Bronchial epithelial cell (primary cell): ENCODE results near the gene DAAM2. TPM values are rescaled to one million over a fixed set of nuclear protein-coding genes. Genes with fewer than 3 reads are reported as not detected.

Experiments
- DNase-seq: peaks from one replicate; pipeline ENCODE4 v3.0.0-alpha.2; 2010; ENCODE audit warnings: low read depth
- FAIRE-seq: peaks from 2 replicates; lab custom pipeline; 2011; peaks lifted over from hg19 to GRCh38; lab: Jason Lieb, UNC
- H3K27me3 ChIP-seq: 2 replicates; pipeline ENCODE4 v1.5.1; 2011; ENCODE audit warnings: low read length; ENCODE audit not compliant: control insufficient read depth, insufficient read depth
- H3K36me3 ChIP-seq: 2 replicates; pipeline ENCODE4 v1.5.1; 2011; ENCODE audit warnings: low read length; ENCODE audit not compliant: control insufficient read depth, insufficient read depth
- H3K4me3 ChIP-seq: 2 replicates; pipeline ENCODE4 v1.5.1; 2011; ENCODE audit warnings: mild to moderate bottlenecking, low read depth, low read length, control low read depth
- total RNA-seq: library from RNA; depleted of rRNA; stranded (reverse); fragments of >200 nt; gene quantifications from 2 replicates; pipeline ENCODE4 v1.2.1, GENCODE V29; 2014
- TF ChIP-seq, protein P1 (sequence below): IDR thresholded peaks from 2 replicates; pipeline ENCODE4 v1.5.1; 2011; ENCODE audit warnings: mild to moderate bottlenecking, moderate library complexity, low read length, control low read depth, inconsistent platforms; ENCODE audit not compliant: insufficient read depth, severe bottlenecking

DAAM2 gene
- total RNA-seq, 1 donor from 2014 or later = under 0.01 TPM

DNA sequence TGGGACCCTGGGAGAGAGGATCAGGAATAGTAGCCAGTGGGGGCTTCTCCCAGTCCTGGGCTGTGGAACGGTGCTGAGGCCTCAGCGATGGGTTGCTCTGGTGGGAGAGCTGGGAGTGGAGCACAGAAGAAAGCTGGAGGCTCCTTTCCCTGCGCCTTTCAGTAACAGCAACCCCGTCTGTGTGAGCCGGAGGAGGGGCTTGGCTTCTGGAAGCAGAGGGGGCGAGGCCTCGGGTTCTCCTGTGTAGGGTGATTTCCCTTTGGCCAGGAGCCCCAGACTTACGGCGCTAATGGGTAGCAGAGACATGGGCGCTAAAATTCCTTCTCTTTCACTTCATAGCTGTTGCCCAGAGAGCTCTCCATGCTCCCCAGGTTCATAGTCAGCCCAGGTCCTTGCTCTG, 55.0 kb downstream of the DAAM2 start:
- TF ChIP-seq, protein P1, sequence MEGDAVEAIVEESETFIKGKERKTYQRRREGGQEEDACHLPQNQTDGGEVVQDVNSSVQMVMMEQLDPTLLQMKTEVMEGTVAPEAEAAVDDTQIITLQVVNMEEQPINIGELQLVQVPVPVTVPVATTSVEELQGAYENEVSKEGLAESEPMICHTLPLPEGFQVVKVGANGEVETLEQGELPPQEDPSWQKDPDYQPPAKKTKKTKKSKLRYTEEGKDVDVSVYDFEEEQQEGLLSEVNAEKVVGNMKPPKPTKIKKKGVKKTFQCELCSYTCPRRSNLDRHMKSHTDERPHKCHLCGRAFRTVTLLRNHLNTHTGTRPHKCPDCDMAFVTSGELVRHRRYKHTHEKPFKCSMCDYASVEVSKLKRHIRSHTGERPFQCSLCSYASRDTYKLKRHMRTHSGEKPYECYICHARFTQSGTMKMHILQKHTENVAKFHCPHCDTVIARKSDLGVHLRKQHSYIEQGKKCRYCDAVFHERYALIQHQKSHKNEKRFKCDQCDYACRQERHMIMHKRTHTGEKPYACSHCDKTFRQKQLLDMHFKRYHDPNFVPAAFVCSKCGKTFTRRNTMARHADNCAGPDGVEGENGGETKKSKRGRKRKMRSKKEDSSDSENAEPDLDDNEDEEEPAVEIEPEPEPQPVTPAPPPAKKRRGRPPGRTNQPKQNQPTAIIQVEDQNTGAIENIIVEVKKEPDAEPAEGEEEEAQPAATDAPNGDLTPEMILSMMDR = no peak
- Histone ChIP-seq H3K4me3 (no peak overlapping the region), H3K36me3 (no peaks in the 10 kb centered on the region), H3K27me3 (no peaks in the 10 kb centered on the region)
- FAIRE-seq = no peak
- no peak for DNase-seq

DNA sequence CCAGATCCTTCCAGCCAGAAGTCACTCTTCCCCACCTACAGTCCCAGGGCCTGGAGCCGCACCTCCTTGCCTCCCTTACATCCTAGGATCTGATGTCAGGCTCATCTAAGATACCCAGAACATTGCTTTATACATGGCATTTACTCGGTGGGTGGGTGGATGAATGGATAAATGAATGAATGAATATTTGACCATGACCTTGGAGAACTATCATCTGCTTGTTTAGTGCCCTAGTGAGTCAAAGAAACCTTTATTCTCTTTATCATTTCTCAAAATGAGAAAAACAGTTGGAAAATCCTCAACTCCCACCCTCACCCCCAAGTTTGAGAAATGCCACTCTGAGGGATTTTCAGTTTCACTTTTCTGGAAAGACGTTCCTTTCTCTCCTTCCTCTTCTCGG, 56.0 kb downstream of the DAAM2 start:
- DNase-seq (no peak), FAIRE-seq (no peak)
- Histone ChIP-seq H3K36me3 (no peaks in the 10 kb centered on the region), H3K4me3 (no peak overlapping the region), H3K27me3 (no peaks in the 10 kb centered on the region)
- TF ChIP-seq, protein P1 = no peak

DNA sequence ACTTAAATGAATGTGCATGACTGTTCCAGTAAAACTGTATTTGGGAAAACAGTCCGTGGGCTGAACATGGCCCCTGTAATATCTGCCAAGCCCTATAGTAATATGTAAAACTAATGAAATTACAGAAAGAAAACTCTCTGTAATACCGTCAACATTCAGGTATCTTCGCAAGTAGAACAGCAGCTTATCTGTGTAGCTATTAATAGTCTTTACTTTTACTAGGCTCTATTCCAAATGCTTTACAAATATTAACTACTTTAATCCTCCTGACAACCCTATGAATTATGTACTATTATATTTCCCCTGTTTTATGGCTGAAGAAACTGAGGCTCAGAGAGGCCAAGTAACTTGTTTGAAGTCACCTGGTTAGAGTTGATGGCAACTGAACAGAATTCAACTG, 57.1 kb downstream of the DAAM2 start:
- Histone ChIP-seq H3K4me3 (no peak overlapping the region), H3K36me3 (no peaks in the 10 kb centered on the region), H3K27me3 (no peaks in the 10 kb centered on the region)
- FAIRE-seq (no peak), DNase-seq (no peak)
- TF ChIP-seq, protein P1 = no peak

DNA sequence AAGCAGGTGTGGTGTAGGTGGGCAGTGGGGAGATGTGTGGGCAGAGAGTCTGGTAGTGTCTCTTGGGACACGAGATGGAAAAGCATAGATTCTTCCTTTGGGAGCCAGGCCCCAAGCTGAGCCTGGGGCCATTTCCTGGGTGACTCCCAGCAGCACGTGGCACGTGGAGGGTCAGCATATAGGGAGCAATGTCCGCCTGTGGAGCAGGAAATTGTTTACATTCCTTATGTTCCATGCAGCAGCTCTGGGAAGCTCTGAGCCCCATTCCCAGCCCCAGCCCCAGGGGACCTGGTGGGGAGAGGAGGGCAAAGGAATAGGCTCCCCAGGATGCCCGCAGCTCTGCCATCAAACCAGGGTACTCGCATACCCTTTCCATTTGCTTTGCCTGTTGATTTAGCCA, 57.6 kb downstream of the DAAM2 start:
- Histone ChIP-seq H3K27me3 (no peaks in the 10 kb centered on the region), H3K36me3 (no peaks in the 10 kb centered on the region), H3K4me3 (no peak overlapping the region)
- TF ChIP-seq, protein P1 = no peak
- FAIRE-seq = no peak
- no peak for DNase-seq

DNA sequence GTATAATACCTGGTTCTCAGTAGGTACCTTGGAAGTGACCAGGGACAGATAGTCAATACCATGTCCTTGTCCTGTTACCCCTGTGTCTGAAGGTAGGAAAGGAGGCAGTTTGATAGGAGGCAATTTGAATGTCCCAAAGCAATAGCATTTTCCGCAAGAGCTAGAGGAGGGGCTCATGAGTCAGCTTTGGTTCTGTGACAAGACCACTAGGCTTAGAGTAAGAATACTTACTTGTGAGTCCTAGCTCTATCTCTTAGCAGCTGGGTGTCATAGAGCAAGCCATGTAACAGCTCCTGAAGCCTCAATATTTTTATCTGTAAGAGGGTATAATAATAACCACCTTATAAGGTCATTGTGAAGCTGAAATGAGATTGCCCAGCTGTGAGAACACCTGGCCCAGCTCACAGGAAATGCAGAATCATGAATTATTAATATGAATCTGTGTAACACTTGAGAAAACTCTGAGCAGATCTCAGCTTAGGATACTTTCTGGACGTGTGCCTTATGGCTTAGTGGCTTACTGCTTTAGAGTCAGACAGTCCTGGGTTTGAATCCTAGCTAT, 58.6 kb downstream of the DAAM2 start:
- FAIRE-seq = no peak

More for the DNA sequence above, 58.6 kb downstream of the DAAM2 start:
- H3K4me3 ChIP-seq = no peak overlapping the region
- TF ChIP-seq, protein P1 = no peak
- no peaks in the 10 kb centered on the region for H3K36me3 ChIP-seq
- DNase-seq = no peak
- H3K27me3 ChIP-seq = no peaks in the 10 kb centered on the region
